ENCODE data around the gene ST6GALNAC5.

- TF ChIP-seq MAX (IDR thresholded peaks at IDR 0.05) (no peak), RAD21 (IDR thresholded peaks at IDR 0.05; ENCODE audit: low read depth) (no peak), REST (IDR thresholded peaks at IDR 0.05; ENCODE audit: low read depth) (no peak), EP300 (IDR thresholded peaks at IDR 0.05; ENCODE audit: borderline replicate concordance) (no peak), YY1 (IDR thresholded peaks at IDR 0.05; ENCODE audit: low read depth) (no peak), FOXM1 (IDR thresholded peaks at IDR 0.05; ENCODE audit: borderline replicate concordance, low read depth) (no peak), CREB1 (IDR thresholded peaks at IDR 0.05; ENCODE audit: low read depth) (no peak)
Observed at GRCh38 chr1:77016386-77016985, 149.2 kb downstream of the ST6GALNAC5 start.

All from Ishikawa (cell line).